A549 treated with DMSO at 1 μM for 4 hours (cell line): Measurements from ENCODE around the gene ATF6B. TPM values are rescaled to one million over a fixed set of nuclear protein-coding genes. Genes with fewer than 3 reads are reported as not detected.

Experiments
- total RNA-seq: library from RNA; stranded (reverse); fragments of 200-300 nt; extraction: Qiagen RNA extraction; gene quantifications from 5 replicates; pipeline ENCODE4 v1.2.3, GENCODE V29; 2022; ENCODE audit warnings: low read depth

Gene ATF6B
- 28.7 to 38.6 TPM (median 35.4 TPM) in 5 replicates for total RNA-seq

GRCh38 chr6:32127717-32128592 is at the start of gene ATF6B:
Gene ATF6B, minus strand, starts transcription at chr6:32128246. Its CDS starts 39 bp downstream, at chr6:32128207.

GRCh38 chr6:32175711-32176475 is 47.8 kb upstream of the ATF6B start, which contains the start of gene AGPAT1:
Gene AGPAT1, minus strand, starts transcription at chr6:32176084. Its CDS starts 4,588 bp downstream, at chr6:32171496.

GRCh38 chr6:32164295-32164694 is 36.2 kb upstream of the ATF6B start, which contains the start of gene EGFL8:
Gene EGFL8, plus strand, starts transcription at chr6:32164595. Its CDS starts 1,571 bp downstream, at chr6:32166166.

GRCh38 chr6:32153564-32154513 is 25.8 kb upstream of the ATF6B start, which contains the start of gene PPT2:
Gene PPT2, plus strand, starts transcription at chr6:32154141. Its CDS starts 454 bp downstream, at chr6:32154595.

GRCh38 chr6:32151863-32152768 is 24.1 kb upstream of the ATF6B start, which contains the start of gene PRRT1:
Gene PRRT1, minus strand, starts transcription at chr6:32151939. Its CDS starts 112 bp downstream, at chr6:32151827.

GRCh38 chr6:32109114-32109764 is 18.8 kb downstream of the ATF6B start, which contains the start of gene TNXB:
Gene TNXB, minus strand, starts transcription at chr6:32109338. Its CDS starts 11,140 bp downstream, at chr6:32098198.

Other genes with a start within 250 kb of the ATF6B start
- 0.05 to 0.36 TPM (median 0.15 TPM) in 3 of 5 replicates, not detected in the others for gene SLC44A4, start 249.2 kb downstream of the ATF6B start, total RNA-seq
- 21.2 to 34.6 TPM (median 30.7 TPM) in 5 replicates for gene EHMT2, start 230.5 kb downstream of the ATF6B start, total RNA-seq
- gene ZBTB12, start 226.2 kb downstream of the ATF6B start, total RNA-seq: 3.5 to 5.5 TPM (median 4.8 TPM) in 5 replicates
- 0.31 to 0.48 TPM (median 0.36 TPM) in 5 replicates for gene C2, start 200.5 kb downstream of the ATF6B start, total RNA-seq
- 1.7 to 3.4 TPM (median 2.1 TPM) in 5 replicates for gene CFB, start 182.2 kb downstream of the ATF6B start, total RNA-seq
- gene NELFE, start 169.3 kb downstream of the ATF6B start, total RNA-seq: 74.0 to 87.1 TPM (median 79.5 TPM) in 5 replicates
- gene SKIC2, start 169.1 kb downstream of the ATF6B start, total RNA-seq: 22.6 to 27.8 TPM (median 24.2 TPM) in 5 replicates
- 11.1 to 12.8 TPM (median 12.1 TPM) in 5 replicates for gene DXO, start 156.1 kb downstream of the ATF6B start, total RNA-seq
- 1.00 to 1.6 TPM (median 1.2 TPM) in 5 replicates for gene C4A, start 146.2 kb downstream of the ATF6B start, total RNA-seq
- gene C4B, start 113.5 kb downstream of the ATF6B start, total RNA-seq: 0.72 to 1.2 TPM (median 0.84 TPM) in 5 replicates
- gene CYP21A2, start 89.8 kb downstream of the ATF6B start, total RNA-seq: 0.06 TPM in 1 of 5 replicates, not detected in the others
- gene TNXB, start 18.9 kb downstream of the ATF6B start, total RNA-seq: 0.38 to 1.0 TPM (median 0.69 TPM) in 5 replicates
- 7.2 to 9.2 TPM (median 8.4 TPM) in 5 replicates for gene FKBPL, start 2.0 kb upstream of the ATF6B start, total RNA-seq
- 0.58 to 0.95 TPM (median 0.74 TPM) in 5 replicates for gene PRRT1, start 23.7 kb upstream of the ATF6B start, total RNA-seq
- 8.4 to 10.4 TPM (median 8.8 TPM) in 5 replicates for gene PPT2, start 25.9 kb upstream of the ATF6B start, total RNA-seq
- gene EGFL8, start 36.3 kb upstream of the ATF6B start, total RNA-seq: 0.73 to 2.2 TPM (median 1.5 TPM) in 5 replicates
- gene AGPAT1, start 47.8 kb upstream of the ATF6B start, total RNA-seq: 33.2 to 42.8 TPM (median 39.6 TPM) in 5 replicates
- 36.2 to 45.9 TPM (median 44.5 TPM) in 5 replicates for gene RNF5, start 50.2 kb upstream of the ATF6B start, total RNA-seq
- 1.4 to 2.3 TPM (median 2.1 TPM) in 5 replicates for gene AGER, start 56.0 kb upstream of the ATF6B start, total RNA-seq
- 17.0 to 21.1 TPM (median 18.5 TPM) in 5 replicates for gene PBX2, start 62.0 kb upstream of the ATF6B start, total RNA-seq
- 0.24 to 0.55 TPM (median 0.34 TPM) in 5 replicates for gene GPSM3, start 64.4 kb upstream of the ATF6B start, total RNA-seq
- 0.47 to 0.78 TPM (median 0.69 TPM) in 5 replicates for gene NOTCH4, start 95.8 kb upstream of the ATF6B start, total RNA-seq
- gene TSBP1, start 243.7 kb upstream of the ATF6B start, total RNA-seq: not detected in 5 replicates